IMR-90 (cell line): ENCODE measurements around the gene TEX14. TPM values are rescaled to one million over a fixed set of nuclear protein-coding genes. Genes with fewer than 3 reads are reported as not detected.
A peak's percentile ranks its signal among the peaks of the same experiment; 100 is the strongest.

Source experiments
- ATAC-seq: fragments of 200-7000 bp; cut with Tn5 transposase; 2 replicates; pipeline ENCODE4 v1.9.1; 2020; ENCODE audit warnings: low read depth, mild to moderate bottlenecking, moderate library complexity
- BruUV-seq: library from RNA; stranded (reverse); fragments of 400-500 nt; replicated peaks from 2 replicates; lab custom pipeline; 2021; lab: Mats Ljungman, UMichigan
- CTCF ChIA-PET: fragments of 300-600 bp; formaldehyde crosslinking; extraction: SDS; loops from one replicate; lab custom pipeline; 2021; ENCODE audit warnings: antibody characterized with exemption; lab: Yijun Ruan, JAX
- POLR2A ChIA-PET: fragments of 300-600 bp; sonication (Branson Sonifier 250); formaldehyde crosslinking; loops from one replicate; lab custom pipeline; 2022; ENCODE audit warnings: antibody characterized with exemption; ENCODE audit not compliant: unreplicated experiment; lab: Charles Lee
- DNase-seq: peaks from one replicate; pipeline ENCODE4 v3.0.0; 2013
- H2AFZ ChIP-seq: replicated peaks from 2 replicates; pipeline ENCODE3; 2013; ENCODE audit warnings: low read length, mild to moderate bottlenecking; ENCODE audit not compliant: poor library complexity
- H2AK5ac ChIP-seq: 2 replicates; pipeline ENCODE4 v1.6.1; 2013; ENCODE audit warnings: low read depth, low read length, inconsistent platforms
- H2AK9ac ChIP-seq: replicated peaks from 2 replicates; pipeline ENCODE3; 2013; ENCODE audit warnings: mild to moderate bottlenecking, low read depth, low read length, moderate library complexity; ENCODE audit not compliant: poor library complexity
- H2BK120ac ChIP-seq: 2 replicates; pipeline ENCODE4 v1.6.1; 2013; ENCODE audit warnings: low read depth, low read length, inconsistent platforms
- H2BK15ac ChIP-seq: 3 replicates; pipeline ENCODE4 v1.6.1; 2013; ENCODE audit warnings: low read depth, low read length, inconsistent platforms
- H2BK20ac ChIP-seq: 2 replicates; pipeline ENCODE4 v1.6.1; 2013; ENCODE audit warnings: low read depth, mild to moderate bottlenecking, inconsistent platforms, low read length, moderate library complexity
- H2BK5ac ChIP-seq: 2 replicates; pipeline ENCODE4 v1.6.1; 2013; ENCODE audit warnings: mild to moderate bottlenecking, low read depth, low read length, inconsistent platforms; ENCODE audit not compliant: poor library complexity, severe bottlenecking
- H3K14ac ChIP-seq: replicated peaks from 2 replicates; pipeline ENCODE4 v1.6.1; 2013; ENCODE audit warnings: low read depth, low read length, inconsistent platforms
- H3K18ac ChIP-seq: 2 replicates; pipeline ENCODE4 v1.6.1; 2013; ENCODE audit warnings: low read depth, low read length, control low read depth
- H3K23ac ChIP-seq: 2 replicates; pipeline ENCODE4 v1.6.1; 2013; ENCODE audit warnings: low read depth, low read length, inconsistent platforms
- H3K27ac ChIP-seq: 2 replicates; pipeline ENCODE4 v1.5.1; 2013; ENCODE audit warnings: mild to moderate bottlenecking, control low read depth, low read length; ENCODE audit not compliant: insufficient read depth
- H3K27me3 ChIP-seq: 2 replicates; pipeline ENCODE4 v1.6.1; 2013; ENCODE audit warnings: low read length; ENCODE audit not compliant: control insufficient read depth, insufficient read depth
- H3K36me3 ChIP-seq: 2 replicates; pipeline ENCODE4 v1.6.1; 2013; ENCODE audit warnings: low read length, mixed read lengths; ENCODE audit not compliant: control insufficient read depth, insufficient read depth
- H3K4ac ChIP-seq: 2 replicates; pipeline ENCODE4 v1.6.1; 2013; ENCODE audit warnings: low read depth, low read length, inconsistent platforms
- H3K4me1 ChIP-seq: 2 replicates; pipeline ENCODE4 v1.6.1; 2013; ENCODE audit warnings: low read length, mixed read lengths; ENCODE audit not compliant: control insufficient read depth, insufficient read depth
- H3K4me2 ChIP-seq: 2 replicates; pipeline ENCODE4 v1.6.1; 2013; ENCODE audit warnings: low read depth, mild to moderate bottlenecking, control low read depth, low read length, moderate library complexity
- H3K4me3 ChIP-seq: 2 replicates; pipeline ENCODE4 v1.5.1; 2013; ENCODE audit warnings: low read depth, mild to moderate bottlenecking, control low read depth, low read length, moderate library complexity; ENCODE audit not compliant: insufficient read depth
- H3K56ac ChIP-seq: 2 replicates; pipeline ENCODE4 v1.6.1; 2013; ENCODE audit warnings: low read length, inconsistent platforms; ENCODE audit not compliant: insufficient read depth; ENCODE audit errors: extremely low read depth
- H3K79me1 ChIP-seq, 2 experiments: 2 replicates each; pipeline ENCODE4 v1.6.1; 2013; ENCODE audit warnings: low read length in 2 of 2, inconsistent platforms in 1 of 2, low read depth in 1 of 2
- H3K9ac ChIP-seq: 2 replicates; pipeline ENCODE4 v1.6.1; 2013; ENCODE audit warnings: low read depth, low read length, control low read depth
- H3K9me1 ChIP-seq: 2 replicates; pipeline ENCODE4 v1.6.1; 2013; ENCODE audit warnings: low read length, inconsistent platforms; ENCODE audit not compliant: insufficient read depth
- H3K9me3 ChIP-seq: 2 replicates; pipeline ENCODE4 v1.6.1; 2013; ENCODE audit warnings: low read length; ENCODE audit not compliant: control insufficient read depth, insufficient read depth
- H4K20me1 ChIP-seq: 2 replicates; pipeline ENCODE4 v1.6.1; 2013; ENCODE audit warnings: low read length, inconsistent platforms; ENCODE audit not compliant: insufficient read depth
- H4K5ac ChIP-seq: 2 replicates; pipeline ENCODE4 v1.6.1; 2013; ENCODE audit warnings: mild to moderate bottlenecking, low read depth, low read length, control low read depth
- H4K8ac ChIP-seq, 2 experiments: 2 replicates each; pipeline ENCODE4 v1.6.1; 2013; ENCODE audit warnings: low read depth in 2 of 2, low read length in 2 of 2, control low read depth in 1 of 2, inconsistent platforms in 1 of 2
- H4K91ac ChIP-seq: 2 replicates; pipeline ENCODE4 v1.6.1; 2013; ENCODE audit warnings: low read depth, low read length, inconsistent platforms; ENCODE audit not compliant: insufficient read depth
- BHLHE40 ChIP-seq: fragments of 150-350 bp; IDR thresholded peaks from 2 replicates; pipeline ENCODE4 v1.6.1; 2016; ENCODE audit warnings: mild to moderate bottlenecking, low read depth, low read length
- CEBPB ChIP-seq: IDR thresholded peaks from 2 replicates; pipeline ENCODE4 v1.6.1; 2012; ENCODE audit warnings: low read depth, low read length, improper control_type of control experiment
- CHD1 ChIP-seq: IDR thresholded peaks from 2 replicates; pipeline ENCODE4 v1.6.1; 2012; ENCODE audit warnings: low read depth, low read length, improper control_type of control experiment
- FOS ChIP-seq: fragments of 150-350 bp; IDR thresholded peaks from 2 replicates; pipeline ENCODE4 v1.6.1; 2016; ENCODE audit warnings: low read depth, low read length
- MAFK ChIP-seq: IDR thresholded peaks from 2 replicates; pipeline ENCODE4 v1.6.1; 2012; ENCODE audit warnings: low read depth, low read length, improper control_type of control experiment
- MAZ ChIP-seq: IDR thresholded peaks from 2 replicates; pipeline ENCODE4 v1.6.1; 2012; ENCODE audit warnings: low read depth, mild to moderate bottlenecking, low read length, improper control_type of control experiment, moderate library complexity, borderline replicate concordance
- MXI1 ChIP-seq: IDR thresholded peaks from 2 replicates; pipeline ENCODE4 v1.6.1; 2012; ENCODE audit warnings: low read depth, mild to moderate bottlenecking, low read length, moderate library complexity, borderline replicate concordance
- NFE2L2 ChIP-seq: fragments of 150-350 bp; IDR thresholded peaks from 2 replicates; pipeline ENCODE4 v1.6.1; 2016; ENCODE audit warnings: low read depth, mild to moderate bottlenecking, low read length
- POLR2A ChIP-seq: IDR thresholded peaks from 2 replicates; pipeline ENCODE4 v1.6.1; 2012; ENCODE audit warnings: mild to moderate bottlenecking, low read depth, low read length
- RAD21 ChIP-seq: IDR thresholded peaks from 2 replicates; pipeline ENCODE4 v1.6.1; 2012; ENCODE audit warnings: low read length, improper control_type of control experiment
- RCOR1 ChIP-seq: IDR thresholded peaks from 2 replicates; pipeline ENCODE4 v1.6.1; 2012; ENCODE audit warnings: mild to moderate bottlenecking, low read length, improper control_type of control experiment; ENCODE audit not compliant: insufficient replicate concordance
- RFX5 ChIP-seq: IDR thresholded peaks from 2 replicates; pipeline ENCODE4 v1.8.0; 2012; ENCODE audit warnings: low read depth, mild to moderate bottlenecking, low read length, moderate library complexity
- SMC3 ChIP-seq: fragments of 150-350 bp; IDR thresholded peaks from 2 replicates; pipeline ENCODE4 v1.6.1; 2016; ENCODE audit warnings: low read depth, mild to moderate bottlenecking, antibody characterized with exemption, low read length, moderate library complexity
- WGBS, 2 experiments: methylation state at CpG; one replicate each; pipeline versions ENCODE4 v1.1.5 to v1.1.7; 2013; ENCODE audit warnings: missing lambda C conversion rate in 2 of 2; ENCODE audit not compliant: insufficient read length in 1 of 2; ENCODE audit errors: extremely low coverage in 2 of 2; 5-methylcytosine and 5-hydroxymethylcytosine counted together
- dilution Hi-C: fragments of 300-500 bp; cut with HindIII; formaldehyde crosslinking; loops from one replicate; pipeline ENCODE4 v1.14.3; 2018; ENCODE audit warnings: low sequenced_read_pairs; ENCODE audit not compliant: unreplicated experiment
- in situ Hi-C: fragments of 300-500 bp; cut with MboI; formaldehyde crosslinking; loops from 3 replicates; pipeline ENCODE4 v1.14.3; 2019; ENCODE audit warnings: low sequenced_read_pairs, inconsistent platforms, mixed read lengths
- intact Hi-C: fragments of 100-400 bp; cut with micrococcal nuclease; formaldehyde crosslinking; loops from 2 replicates; pipeline ENCODE4 v1.10.0; 2022
- polyA plus RNA-seq, 3 experiments: library from polyadenylated mRNA; depleted of rRNA; stranded (reverse); fragments of >200 nt; gene quantifications; 2 replicates each; pipeline ENCODE4 v1.2.3, GENCODE V29; 2012; ENCODE audit warnings: low replicate concordance in 1 of 3
- total RNA-seq: library from RNA; depleted of rRNA; stranded (reverse); fragments of >200 nt; gene quantifications from 2 replicates; pipeline ENCODE4 v1.2.3, GENCODE V29; 2012
- TF ChIP-seq, protein P1 (sequence below): fragments of 150-350 bp; IDR thresholded peaks from 2 replicates; pipeline ENCODE4 v1.6.1; 2016; ENCODE audit warnings: low read depth, mild to moderate bottlenecking, low read length, moderate library complexity, borderline replicate concordance
- TF ChIP-seq, protein P2 (sequence below): conservative IDR thresholded peaks from 2 replicates; pipeline ENCODE4 v1.5.1; 2012; ENCODE audit warnings: mild to moderate bottlenecking, low read depth, low read length, improper control_type of control experiment
- TF ChIP-seq, protein P3 (sequence below): fragments of 150-350 bp; IDR thresholded peaks from 2 replicates; pipeline ENCODE4 v1.6.1; 2017; ENCODE audit warnings: mild to moderate bottlenecking, antibody characterized with exemption, low read length, low read depth

TEX14 gene
- total and polyA plus RNA-seq, 2 of the 4 experiments (the other 2 are of a cell fraction) = not detected

DNA sequence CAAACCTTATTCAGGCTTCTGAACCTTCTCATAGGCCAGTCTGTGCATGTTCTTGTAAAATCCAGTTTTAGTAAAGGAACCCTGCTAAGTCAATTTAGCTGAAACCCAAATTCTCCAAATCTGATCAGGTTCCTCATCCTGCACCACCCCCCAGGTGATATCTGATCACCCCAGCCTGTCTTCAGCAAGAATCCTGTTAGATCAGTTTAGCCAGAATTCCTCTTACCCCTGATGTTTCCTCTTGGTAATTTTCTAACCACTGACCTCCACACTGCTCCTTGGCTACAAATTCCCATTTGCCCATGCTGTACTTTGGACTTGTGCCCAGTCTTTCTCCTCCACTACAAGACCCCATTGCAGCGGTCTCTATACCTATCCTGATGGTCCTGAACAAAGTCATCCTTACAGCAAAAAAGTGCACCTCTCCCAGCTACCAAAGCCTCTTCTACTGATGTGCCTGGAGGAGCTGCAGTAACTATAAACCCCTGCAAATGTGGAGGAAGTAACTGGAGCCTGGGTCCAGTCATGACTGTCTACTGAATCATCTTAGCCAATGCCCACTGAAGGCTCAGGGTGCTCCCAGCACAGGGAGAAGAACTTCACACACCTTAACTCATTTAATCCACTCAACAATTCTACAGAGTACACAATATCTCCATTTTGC is 23.8 kb downstream of the TEX14 start:
- Histone ChIP-seq H2AFZ (peak overlapping the region; percentile 37), H3K27ac (no peak overlapping the region), H3K14ac (no peak overlapping the region; the same call in 1 of the 2 replicates), H3K18ac (no peak overlapping the region), H3K4me1 (no peaks in the 10 kb centered on the region; the same call in 1 of the 2 replicates), H3K9me3 (no peaks in the 10 kb centered on the region), H2BK20ac (no peak overlapping the region), H3K9ac (no peak overlapping the region), H4K91ac (no peak overlapping the region), H2AK9ac (peak overlapping the region; percentile 23), H3K9me1 (peaks cover 7% of the 10 kb centered on the region), H3K23ac (no peak overlapping the region), H3K56ac (no peak overlapping the region), H3K4ac (no peak overlapping the region), H3K4me2 (no peak overlapping the region), H4K20me1 (no peaks in the 10 kb centered on the region), H3K79me1 (no peaks in the 10 kb centered on the region), H2BK15ac (no peak overlapping the region), H2BK120ac (no peak overlapping the region), H4K5ac (no peak overlapping the region), H4K8ac (no peak overlapping the region), H3K4me3 (no peak overlapping the region), H3K27me3 (no peaks in the 10 kb centered on the region), H2BK5ac (no peak overlapping the region), H3K36me3 (no peaks in the 10 kb centered on the region), H2AK5ac (no peak overlapping the region)
- ATAC-seq (peak; percentile 44; the same call in 1 of the 2 replicates), DNase-seq (peak; percentile 49)
- dilution Hi-C loops (no loop called here), intact Hi-C loops (no loop called here), in situ Hi-C loops (no loop called here)
- ChIA-PET CTCF (no interaction called here), POLR2A (no interaction called here)
- no peak for TF ChIP-seq BHLHE40
- no peak for TF ChIP-seq RAD21
- no peak for TF ChIP-seq MXI1
- no peak for TF ChIP-seq MAZ
- no peak for TF ChIP-seq NFE2L2
- no peak for TF ChIP-seq MAFK
- TF ChIP-seq FOS = no peak
- no peak for TF ChIP-seq POLR2A
- TF ChIP-seq CEBPB = no peak
- no peak for TF ChIP-seq RFX5
- TF ChIP-seq, protein P1, sequence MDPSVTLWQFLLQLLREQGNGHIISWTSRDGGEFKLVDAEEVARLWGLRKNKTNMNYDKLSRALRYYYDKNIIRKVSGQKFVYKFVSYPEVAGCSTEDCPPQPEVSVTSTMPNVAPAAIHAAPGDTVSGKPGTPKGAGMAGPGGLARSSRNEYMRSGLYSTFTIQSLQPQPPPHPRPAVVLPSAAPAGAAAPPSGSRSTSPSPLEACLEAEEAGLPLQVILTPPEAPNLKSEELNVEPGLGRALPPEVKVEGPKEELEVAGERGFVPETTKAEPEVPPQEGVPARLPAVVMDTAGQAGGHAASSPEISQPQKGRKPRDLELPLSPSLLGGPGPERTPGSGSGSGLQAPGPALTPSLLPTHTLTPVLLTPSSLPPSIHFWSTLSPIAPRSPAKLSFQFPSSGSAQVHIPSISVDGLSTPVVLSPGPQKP = no peak
- TF ChIP-seq, protein P2, sequence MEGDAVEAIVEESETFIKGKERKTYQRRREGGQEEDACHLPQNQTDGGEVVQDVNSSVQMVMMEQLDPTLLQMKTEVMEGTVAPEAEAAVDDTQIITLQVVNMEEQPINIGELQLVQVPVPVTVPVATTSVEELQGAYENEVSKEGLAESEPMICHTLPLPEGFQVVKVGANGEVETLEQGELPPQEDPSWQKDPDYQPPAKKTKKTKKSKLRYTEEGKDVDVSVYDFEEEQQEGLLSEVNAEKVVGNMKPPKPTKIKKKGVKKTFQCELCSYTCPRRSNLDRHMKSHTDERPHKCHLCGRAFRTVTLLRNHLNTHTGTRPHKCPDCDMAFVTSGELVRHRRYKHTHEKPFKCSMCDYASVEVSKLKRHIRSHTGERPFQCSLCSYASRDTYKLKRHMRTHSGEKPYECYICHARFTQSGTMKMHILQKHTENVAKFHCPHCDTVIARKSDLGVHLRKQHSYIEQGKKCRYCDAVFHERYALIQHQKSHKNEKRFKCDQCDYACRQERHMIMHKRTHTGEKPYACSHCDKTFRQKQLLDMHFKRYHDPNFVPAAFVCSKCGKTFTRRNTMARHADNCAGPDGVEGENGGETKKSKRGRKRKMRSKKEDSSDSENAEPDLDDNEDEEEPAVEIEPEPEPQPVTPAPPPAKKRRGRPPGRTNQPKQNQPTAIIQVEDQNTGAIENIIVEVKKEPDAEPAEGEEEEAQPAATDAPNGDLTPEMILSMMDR = no peak
- TF ChIP-seq SMC3 = no peak
- no peak for TF ChIP-seq RCOR1
- TF ChIP-seq, protein P3, sequence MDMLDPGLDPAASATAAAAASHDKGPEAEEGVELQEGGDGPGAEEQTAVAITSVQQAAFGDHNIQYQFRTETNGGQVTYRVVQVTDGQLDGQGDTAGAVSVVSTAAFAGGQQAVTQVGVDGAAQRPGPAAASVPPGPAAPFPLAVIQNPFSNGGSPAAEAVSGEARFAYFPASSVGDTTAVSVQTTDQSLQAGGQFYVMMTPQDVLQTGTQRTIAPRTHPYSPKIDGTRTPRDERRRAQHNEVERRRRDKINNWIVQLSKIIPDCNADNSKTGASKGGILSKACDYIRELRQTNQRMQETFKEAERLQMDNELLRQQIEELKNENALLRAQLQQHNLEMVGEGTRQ = no peak
- no peak for TF ChIP-seq CHD1
- WGBS, 2 experiments = no CpG with 5 or more reads among the region's 1 CpG
- no TSS peak for BruUV-seq
